Calu3 (cell line): ENCODE measurements around the gene MAPRE3. TPM values are rescaled to one million over a fixed set of nuclear protein-coding genes. Genes with fewer than 3 reads are reported as not detected.

Source experiments
- BruUV-seq: library from RNA; stranded (reverse); fragments of 400-500 nt; replicated peaks from 2 replicates; lab custom pipeline; 2021; lab: Mats Ljungman, UMichigan
- CTCF ChIA-PET: fragments of 300-600 bp; sonication (Branson Sonifier 250); formaldehyde crosslinking; loops from one replicate; lab custom pipeline; 2022; ENCODE audit warnings: antibody characterized with exemption; lab: Charles Lee
- DNase-seq: peaks from one replicate; pipeline ENCODE4 v3.0.0; 2022
- H3K27ac Mint-ChIP-seq: one replicate; pipeline ENCODE4 v1.8.0; 2022; ENCODE audit warnings: mixed read lengths; ENCODE audit not compliant: unreplicated experiment
- H3K27me3 Mint-ChIP-seq: one replicate; pipeline ENCODE4 v1.8.0; 2022; ENCODE audit warnings: mixed read lengths; ENCODE audit not compliant: unreplicated experiment
- H3K36me3 Mint-ChIP-seq: one replicate; pipeline ENCODE4 v1.8.0; 2022; ENCODE audit warnings: mild to moderate bottlenecking, moderate library complexity, mixed read lengths; ENCODE audit not compliant: insufficient read depth, unreplicated experiment
- H3K4me1 Mint-ChIP-seq: one replicate; pipeline ENCODE4 v1.8.0; 2022; ENCODE audit warnings: mild to moderate bottlenecking, low read depth, mixed read lengths; ENCODE audit not compliant: unreplicated experiment
- H3K4me3 Mint-ChIP-seq: one replicate; pipeline ENCODE4 v1.8.0; 2022; ENCODE audit warnings: mild to moderate bottlenecking, low read depth, moderate library complexity, mixed read lengths; ENCODE audit not compliant: unreplicated experiment
- H3K9me3 Mint-ChIP-seq: one replicate; pipeline ENCODE4 v1.8.0; 2022; ENCODE audit warnings: low read depth, mixed read lengths; ENCODE audit not compliant: unreplicated experiment
- CTCF ChIP-seq: fragments of 200-600 bp; IDR thresholded peaks from one replicate; pipeline ENCODE4 v1.8.0; 2022; ENCODE audit warnings: antibody characterized with exemption; ENCODE audit not compliant: unreplicated experiment
- intact Hi-C: fragments of 100-400 bp; cut with micrococcal nuclease; formaldehyde crosslinking; loops from one replicate; pipeline ENCODE4 v1.10.0; 2022; ENCODE audit not compliant: unreplicated experiment
- total RNA-seq: library from RNA; stranded (reverse); gene quantifications from 2 replicates; pipeline ENCODE4 v1.2.3, GENCODE V29; 2022

The MAPRE3 gene
- total RNA-seq, 1 experiment from 2014 or later, result 11.1 TPM

DNA sequence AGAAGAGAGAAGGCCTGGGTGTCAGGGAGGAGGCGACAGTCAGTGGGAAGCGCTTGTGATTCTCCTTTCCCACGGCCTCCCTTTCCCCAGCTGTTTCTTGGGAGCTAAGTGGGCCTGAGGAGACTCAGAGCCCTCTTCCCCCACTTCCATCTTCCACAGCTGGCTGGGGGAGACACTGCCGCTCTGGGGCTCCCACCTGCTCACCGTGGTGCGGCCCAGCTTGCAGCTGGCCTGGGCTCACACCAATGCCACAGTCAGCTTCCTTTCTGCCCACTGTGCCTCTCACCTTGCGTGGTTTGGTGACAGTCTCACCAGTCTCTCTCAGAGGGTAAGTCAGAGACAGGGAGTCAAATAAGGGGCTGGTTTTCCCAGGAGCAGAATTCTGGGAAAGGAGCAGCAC lies 69.4 kb downstream of the MAPRE3 start:
- no peaks in the 10 kb centered on the region for H3K4me1 Mint-ChIP-seq
- H3K36me3 Mint-ChIP-seq, result peaks cover 32% of the 10 kb centered on the region
- no peak for DNase-seq
- no peak for TF ChIP-seq CTCF
- no peaks in the 10 kb centered on the region for H3K9me3 Mint-ChIP-seq
- no TSS peak for BruUV-seq
- no peaks in the 10 kb centered on the region for H3K27me3 Mint-ChIP-seq
- no peak overlapping the region for H3K27ac Mint-ChIP-seq
- CTCF ChIA-PET, result interaction anchor here (0.6 to 1.9 kb wide), 2 partner anchors 11 to 1459 kb away, joined by 4 to 6 read pairs; partner anchors contain the start of gene AGBL5
- H3K4me3 Mint-ChIP-seq, result no peak overlapping the region
- intact Hi-C loops, result no loop called here

DNA sequence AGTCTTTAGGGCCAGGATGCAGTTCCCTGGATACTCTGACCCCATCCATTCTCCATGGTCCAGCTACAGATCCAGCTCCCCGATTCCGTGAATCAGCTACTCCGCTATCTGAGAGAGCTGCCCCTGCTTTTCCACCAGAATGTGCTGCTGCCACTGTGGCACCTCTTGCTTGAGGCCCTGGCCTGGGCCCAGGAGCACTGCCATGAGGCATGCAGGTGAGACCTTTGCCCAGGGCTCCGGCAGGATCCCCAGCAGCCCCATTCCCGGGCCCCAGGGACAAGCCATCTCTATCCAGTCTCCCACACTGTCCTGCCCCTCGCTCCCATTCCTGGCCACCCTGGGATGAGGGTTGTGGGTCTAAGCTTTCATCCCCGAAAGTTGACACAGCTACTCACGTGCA lies 69.8 kb downstream of the MAPRE3 start:
- no TSS peak for BruUV-seq
- H3K4me3 Mint-ChIP-seq, result no peak overlapping the region
- no peaks in the 10 kb centered on the region for H3K27me3 Mint-ChIP-seq
- H3K4me1 Mint-ChIP-seq, result no peaks in the 10 kb centered on the region
- intact Hi-C loops, result no loop called here
- no peaks in the 10 kb centered on the region for H3K9me3 Mint-ChIP-seq
- no peak overlapping the region for H3K27ac Mint-ChIP-seq
- H3K36me3 Mint-ChIP-seq, result peaks cover 36% of the 10 kb centered on the region
- CTCF ChIA-PET, result interaction anchor here (0.6 to 1.9 kb wide), 2 partner anchors 10 to 28 kb away, joined by 5 to 6 read pairs; partner anchors contain the start of gene AGBL5
- no peak for DNase-seq
- TF ChIP-seq CTCF, result no peak

DNA sequence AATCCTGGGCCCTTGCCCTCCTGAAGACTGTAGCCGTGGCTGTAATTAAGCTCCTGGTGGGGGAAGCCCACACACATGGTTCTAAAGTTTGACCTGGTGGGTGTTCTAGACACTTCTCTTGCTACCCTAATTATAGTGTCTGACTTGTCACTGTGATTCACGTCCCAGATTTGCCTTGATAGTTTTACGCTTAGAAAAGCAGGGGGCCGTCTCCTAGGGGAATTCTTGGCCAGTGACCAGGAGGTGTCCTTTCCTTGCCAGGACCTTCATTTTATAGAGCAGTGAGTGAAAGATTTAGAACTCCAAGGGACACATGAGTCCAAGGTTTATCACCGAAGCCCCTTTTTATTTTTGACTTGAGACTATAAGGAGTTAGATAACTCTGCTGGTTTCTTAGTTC lies 71.3 kb downstream of the MAPRE3 start:
- intact Hi-C loops, result no loop called here
- BruUV-seq, result no TSS peak
- no peaks in the 10 kb centered on the region for H3K9me3 Mint-ChIP-seq

GRCh38 chr2:27042159-27042661 lies 71.8 kb downstream of the MAPRE3 start:
- Mint-ChIP-seq H3K9me3 (no peaks in the 10 kb centered on the region), H3K4me1 (no peaks in the 10 kb centered on the region), H3K27me3 (no peaks in the 10 kb centered on the region), H3K27ac (no peak overlapping the region), H3K36me3 (peaks cover 34% of the 10 kb centered on the region), H3K4me3 (no peak overlapping the region)
- intact Hi-C loops, result no loop called here
- no peak for DNase-seq
- TF ChIP-seq CTCF, result no peak
- CTCF ChIA-PET, result no interaction called here
- no TSS peak for BruUV-seq

More for the DNA sequence above, 71.3 kb downstream of the MAPRE3 start:
- Mint-ChIP-seq H3K27me3 (no peaks in the 10 kb centered on the region), H3K36me3 (peaks cover 35% of the 10 kb centered on the region), H3K27ac (no peak overlapping the region), H3K4me1 (no peaks in the 10 kb centered on the region), H3K4me3 (no peak overlapping the region)
- DNase-seq, result no peak
- TF ChIP-seq CTCF, result no peak
- CTCF ChIA-PET, result no interaction called here
